ENCODE measurements around the gene PSKH1. TPM values are rescaled to one million over a fixed set of nuclear protein-coding genes. Genes with fewer than 3 reads are reported as not detected.

PSKH1 gene
- total RNA-seq, 2 experiments from 2014 or later = 22.8 to 25.6 TPM

GRCh38 chr16:67959536-67960329 is 66.7 kb downstream of the PSKH1 start:
- no peaks in the 10 kb centered on the region for H3K27me3 Mint-ChIP-seq
- DNase-seq = no peak
- POLR2A ChIA-PET = interaction anchor here (0.5 to 1.4 kb wide), 4 partner anchors 8 to 44 kb away, joined by 3 to 4 read pairs (median 3); no protein-coding TSS in a partner anchor
- H3K4me1 Mint-ChIP-seq = no peaks in the 10 kb centered on the region
- ATAC-seq (ENCODE audit: low read depth) = no peak
- no peaks in the 10 kb centered on the region for H3K9me3 Mint-ChIP-seq
- H3K36me3 Mint-ChIP-seq = peaks cover 12% of the 10 kb centered on the region
- H3K27ac Mint-ChIP-seq = peak overlapping the region; percentile 45
- H3K4me3 Mint-ChIP-seq = no peak overlapping the region

GRCh38 chr16:67961551-67961957 is 68.5 kb downstream of the PSKH1 start:
- Mint-ChIP-seq H3K27ac (no peak overlapping the region), H3K4me1 (peaks cover 4% of the 10 kb centered on the region), H3K4me3 (no peak overlapping the region), H3K36me3 (peaks cover 12% of the 10 kb centered on the region), H3K27me3 (no peaks in the 10 kb centered on the region), H3K9me3 (no peaks in the 10 kb centered on the region)
- DNase-seq = no peak
- POLR2A ChIA-PET = interaction anchor here (1.1 kb wide), 1 partner anchor 12 kb away, joined by 3 read pairs; no protein-coding TSS in a partner anchor
- ATAC-seq (ENCODE audit: low read depth) = no peak

- Mint-ChIP-seq H3K27ac (no peak overlapping the region), H3K27me3 (no peaks in the 10 kb centered on the region)
- POLR2A ChIA-PET = interaction anchor here (1.1 kb wide), 1 partner anchor 13 kb away, joined by 3 read pairs; no protein-coding TSS in a partner anchor
Observed at GRCh38 chr16:67962135-67962534, 69.1 kb downstream of the PSKH1 start.

GRCh38 chr16:67963292-67963661 is 70.2 kb downstream of the PSKH1 start:
- POLR2A ChIA-PET = no interaction called here
- Mint-ChIP-seq H3K36me3 (peaks cover 9% of the 10 kb centered on the region), H3K4me3 (no peak overlapping the region), H3K9me3 (no peaks in the 10 kb centered on the region), H3K4me1 (peaks cover 15% of the 10 kb centered on the region), H3K27me3 (no peaks in the 10 kb centered on the region), H3K27ac (no peak overlapping the region)
- no peak for DNase-seq
- no peak for ATAC-seq (ENCODE audit: low read depth)

More at GRCh38 chr16:67962135-67962534, 69.1 kb downstream of the PSKH1 start:
- ATAC-seq (ENCODE audit: low read depth) (no peak), DNase-seq (no peak)
- Mint-ChIP-seq H3K4me1 (peaks cover 10% of the 10 kb centered on the region), H3K4me3 (no peak overlapping the region), H3K9me3 (no peaks in the 10 kb centered on the region), H3K36me3 (peaks cover 12% of the 10 kb centered on the region)

GRCh38 chr16:67963662-67964321 is 70.7 kb downstream of the PSKH1 start:
- Mint-ChIP-seq H3K27ac (no peak overlapping the region), H3K27me3 (no peaks in the 10 kb centered on the region), H3K4me3 (no peak overlapping the region), H3K4me1 (peaks cover 15% of the 10 kb centered on the region), H3K9me3 (no peaks in the 10 kb centered on the region), H3K36me3 (peaks cover 7% of the 10 kb centered on the region)
- DNase-seq (no peak), ATAC-seq (ENCODE audit: low read depth) (no peak)
- POLR2A ChIA-PET = no interaction called here

- H3K4me1 Mint-ChIP-seq = peaks cover 19% of the 10 kb centered on the region
- POLR2A ChIA-PET = interaction anchor here (0.7 kb wide), 1 partner anchor 29 kb away, joined by 4 read pairs; no protein-coding TSS in a partner anchor
- DNase-seq = no peak
- H3K36me3 Mint-ChIP-seq = peaks cover 7% of the 10 kb centered on the region
- H3K9me3 Mint-ChIP-seq = no peaks in the 10 kb centered on the region
- no peaks in the 10 kb centered on the region for H3K27me3 Mint-ChIP-seq
- ATAC-seq (ENCODE audit: low read depth) = no peak
- H3K4me3 Mint-ChIP-seq = no peak overlapping the region
- H3K27ac Mint-ChIP-seq = no peak overlapping the region
Observed at GRCh38 chr16:67964477-67965131, 71.5 kb downstream of the PSKH1 start.

- Mint-ChIP-seq H3K4me3 (no peak overlapping the region), H3K27ac (no peak overlapping the region)
Observed at GRCh38 chr16:67965668-67966548, 72.9 kb downstream of the PSKH1 start.

GRCh38 chr16:67966549-67967182 is 73.6 kb downstream of the PSKH1 start:
- Mint-ChIP-seq H3K27ac (peak overlapping the region; percentile 98), H3K36me3 (peaks cover 5% of the 10 kb centered on the region), H3K27me3 (no peaks in the 10 kb centered on the region), H3K4me1 (peaks cover 22% of the 10 kb centered on the region), H3K9me3 (no peaks in the 10 kb centered on the region), H3K4me3 (peak overlapping the region; percentile 100)
- no peak for ATAC-seq (ENCODE audit: low read depth)
- POLR2A ChIA-PET = interaction anchor here (0.6 to 1.6 kb wide), 5 partner anchors 30 to 119 kb away, joined by 3 to 6 read pairs (median 3); partner anchors contain the start of genes DPEP2 and PSMB10
- no peak for DNase-seq

More at GRCh38 chr16:67965668-67966548, 72.9 kb downstream of the PSKH1 start:
- no peak for DNase-seq
- ATAC-seq (ENCODE audit: low read depth) = no peak
- no peaks in the 10 kb centered on the region for H3K9me3 Mint-ChIP-seq
- no peaks in the 10 kb centered on the region for H3K27me3 Mint-ChIP-seq
- POLR2A ChIA-PET = interaction anchor here (1.2 to 1.6 kb wide), 2 partner anchors 29 to 33 kb away, joined by 3 to 6 read pairs; partner anchors contain the start of genes DPEP2 and PSMB10
- H3K36me3 Mint-ChIP-seq = peaks cover 5% of the 10 kb centered on the region
- peaks cover 22% of the 10 kb centered on the region for H3K4me1 Mint-ChIP-seq

- POLR2A ChIA-PET = interaction anchor here (0.6 to 4.0 kb wide), 10 partner anchors 16 to 126 kb away, joined by 3 to 27 read pairs (median 3); partner anchors contain the start of genes DPEP2 and PSMB10
- H3K4me1 Mint-ChIP-seq = peaks cover 22% of the 10 kb centered on the region
- H3K27ac Mint-ChIP-seq = peak overlapping the region; percentile 98
- ATAC-seq (ENCODE audit: low read depth) = peak; percentile 16
- no peaks in the 10 kb centered on the region for H3K27me3 Mint-ChIP-seq
- DNase-seq = peak; percentile 52
- H3K36me3 Mint-ChIP-seq = peaks cover 5% of the 10 kb centered on the region
- H3K4me3 Mint-ChIP-seq = peak overlapping the region; percentile 100
- H3K9me3 Mint-ChIP-seq = no peaks in the 10 kb centered on the region
Observed at GRCh38 chr16:67967183-67967957, 74.3 kb downstream of the PSKH1 start.

- Mint-ChIP-seq H3K27ac (peak overlapping the region; percentile 98), H3K36me3 (peaks cover 3% of the 10 kb centered on the region), H3K27me3 (no peaks in the 10 kb centered on the region), H3K4me1 (peaks cover 22% of the 10 kb centered on the region), H3K9me3 (no peaks in the 10 kb centered on the region), H3K4me3 (peak overlapping the region; percentile 100)
- DNase-seq (peak; percentile 65), ATAC-seq (ENCODE audit: low read depth) (peak; percentile 7)
- POLR2A ChIA-PET = interaction anchor here (0.6 to 4.0 kb wide), 9 partner anchors 16 to 127 kb away, joined by 3 to 27 read pairs (median 3); partner anchors contain the start of gene PSMB10
Observed at GRCh38 chr16:67967958-67968399, 74.9 kb downstream of the PSKH1 start.
